SKM-1 treated with dmso at 0.1 percent for 144 hours (cell line): ENCODE data around the gene ACAP3.

Experiments
- DNase-seq: peaks from one replicate; lab custom pipeline; 2025; ENCODE audit not compliant: unreplicated experiment; lab: John Stamatoyannopoulos, UW

ACAP3 gene

GRCh38 chr1:1344655-1345361 is 37.1 kb upstream of the ACAP3 start:
- DNase-seq = peak; percentile 20

- DNase-seq = no peak
These were observed 36.2 kb upstream of the ACAP3 start for GRCh38 chr1:1343811-1344421.

GRCh38 chr1:1342584-1343115 is 34.9 kb upstream of the ACAP3 start:
- DNase-seq = no peak

GRCh38 chr1:1342061-1342562 is 34.4 kb upstream of the ACAP3 start:
- no peak for DNase-seq

GRCh38 chr1:1341549-1342021 is 33.9 kb upstream of the ACAP3 start:
- DNase-seq = no peak

GRCh38 chr1:1340791-1341548 is 33.2 kb upstream of the ACAP3 start:
- no peak for DNase-seq

- DNase-seq = no peak
These were observed 32.5 kb upstream of the ACAP3 start for GRCh38 chr1:1340185-1340584.

- no peak for DNase-seq
These were observed 30.5 kb upstream of the ACAP3 start for GRCh38 chr1:1338278-1338677.

- DNase-seq = no peak
These were observed 30.0 kb upstream of the ACAP3 start for GRCh38 chr1:1337793-1338147.

GRCh38 chr1:1336931-1337792 is 29.4 kb upstream of the ACAP3 start:
- DNase-seq = no peak

GRCh38 chr1:1336446-1336845 is 28.7 kb upstream of the ACAP3 start:
- no peak for DNase-seq

- DNase-seq = no peak
These were observed 28.1 kb upstream of the ACAP3 start for GRCh38 chr1:1335792-1336248.

- no peak for DNase-seq
These were observed 27.6 kb upstream of the ACAP3 start for GRCh38 chr1:1335283-1335682.

- no peak for DNase-seq
These were observed 27.1 kb upstream of the ACAP3 start for GRCh38 chr1:1334835-1335234.

GRCh38 chr1:1333551-1334241 is 26.0 kb upstream of the ACAP3 start:
- no peak for DNase-seq

- DNase-seq = no peak
These were observed 25.2 kb upstream of the ACAP3 start for GRCh38 chr1:1332774-1333480.

GRCh38 chr1:1332031-1332755 is 24.5 kb upstream of the ACAP3 start:
- no peak for DNase-seq

- DNase-seq = no peak
These were observed 23.6 kb upstream of the ACAP3 start, which contains the start of gene TAS1R3 for GRCh38 chr1:1331068-1331965. Gene TAS1R3, plus strand, starts transcription at chr1:1331280. Its CDS starts 66 bp downstream, at chr1:1331346.
